HepG2 (cell line): Measurements from ENCODE around the gene TLE2. TPM values are rescaled to one million over a fixed set of nuclear protein-coding genes. Genes with fewer than 3 reads are reported as not detected.

Experiments used
- ATAC-seq: fragments of 200-7000 bp; cut with Tn5 transposase; 3 replicates; pipeline ENCODE4 v1.9.1; 2020; ENCODE audit warnings: mild to moderate bottlenecking, moderate library complexity
- BruUV-seq: library from RNA; stranded (reverse); fragments of 400-500 nt; replicated peaks from 2 replicates; lab custom pipeline; 2021; lab: Mats Ljungman, UMichigan
- CTCF ChIA-PET: fragments of 300-600 bp; formaldehyde crosslinking; extraction: SDS; loops from one replicate; lab custom pipeline; 2021; ENCODE audit warnings: low total read pairs, inconsistent platforms, low intra/inter-chr PET ratio; lab: Yijun Ruan, JAX
- POLR2A ChIA-PET: fragments of 350-600 bp; sonication (Branson Sonifier 250); formaldehyde crosslinking; loops from one replicate; lab custom pipeline; 2020; ENCODE audit warnings: antibody characterized with exemption, inconsistent platforms; lab: Yijun Ruan, JAX
- DNase-seq: peaks from one replicate; pipeline ENCODE4 v3.0.0-alpha.2; 2015; ENCODE audit warnings: low spot score
- FAIRE-seq: peaks from 3 replicates; lab custom pipeline; 2011; peaks lifted over from hg19 to GRCh38; lab: Jason Lieb, UNC
- H2AFZ ChIP-seq: one replicate; pipeline ENCODE4 v1.6.1; 2011; ENCODE audit warnings: low read length, inconsistent platforms
- H3K27ac ChIP-seq: fragments of 300-600 bp; 3 replicates; pipeline ENCODE4 v1.8.0; 2011; ENCODE audit warnings: mixed run types, mild to moderate bottlenecking, mixed read lengths, low read length, inconsistent platforms; ENCODE audit not compliant: insufficient read depth; ENCODE audit errors: extremely low read length
- H3K27me3 ChIP-seq, 2 experiments: fragments of 200-600 bp in 1 of 2; 2 replicates in 1 of 2; 3 replicates in 1 of 2; pipeline versions ENCODE4 v1.6.0 to v1.8.0; 2011; ENCODE audit warnings: low read length in 2 of 2, mild to moderate bottlenecking in 2 of 2, moderate library complexity in 2 of 2, inconsistent platforms in 1 of 2; ENCODE audit not compliant: insufficient read depth in 2 of 2, control insufficient read depth in 1 of 2
- H3K36me3 ChIP-seq, 2 experiments: fragments of 200-600 bp in 1 of 2; replicated peaks in 1 of 2; 2 replicates in 1 of 2; 3 replicates in 1 of 2; pipeline versions ENCODE4 v1.5.1 to v1.8.0; 2011; ENCODE audit warnings: low read length in 2 of 2, inconsistent platforms in 1 of 2; ENCODE audit not compliant: insufficient read depth in 2 of 2, control insufficient read depth in 1 of 2
- H3K4me1 ChIP-seq: 2 replicates; pipeline ENCODE4 v1.5.1; 2012; ENCODE audit warnings: low read length, inconsistent platforms; ENCODE audit not compliant: insufficient read depth
- H3K4me2 ChIP-seq: 2 replicates; pipeline ENCODE4 v1.6.0; 2011; ENCODE audit warnings: low read depth, low read length, inconsistent platforms
- H3K4me3 ChIP-seq, 3 experiments: fragments of 200-600 bp in 1 of 3; sonication (generic), shearing (Covaris generic) in 1 of 3; replicated peaks in 1 of 3; 2 replicates each; pipeline ENCODE4 v1.5.1; 2011 to 2016; ENCODE audit warnings: low read length in 3 of 3, inconsistent platforms in 2 of 3, low read depth in 2 of 3, mild to moderate bottlenecking in 2 of 3, control low read depth in 1 of 3, mixed read lengths in 1 of 3; ENCODE audit not compliant: insufficient read depth in 1 of 3
- H3K79me2 ChIP-seq: one replicate; pipeline ENCODE4 v1.6.1; 2011; ENCODE audit warnings: low read length, inconsistent platforms; ENCODE audit not compliant: insufficient read depth
- H3K9ac ChIP-seq: 2 replicates; pipeline ENCODE4 v1.6.0; 2011; ENCODE audit warnings: mild to moderate bottlenecking, low read depth, low read length, inconsistent platforms; ENCODE audit not compliant: insufficient read depth
- H3K9me3 ChIP-seq: 2 replicates; pipeline ENCODE4 v1.5.1; 2012; ENCODE audit warnings: mild to moderate bottlenecking, low read length
- H4K20me1 ChIP-seq: 2 replicates; pipeline ENCODE4 v1.6.0; 2011; ENCODE audit warnings: inconsistent platforms, mild to moderate bottlenecking, low read length, moderate library complexity; ENCODE audit not compliant: insufficient read depth
- AFF4 ChIP-seq: sonication (generic); formaldehyde crosslinking; IDR thresholded peaks from 2 replicates; pipeline ENCODE4 v1.4.0; 2020; ENCODE audit warnings: missing genetic modification reagents
- ATF5 ChIP-seq: sonication (generic); formaldehyde crosslinking; IDR thresholded peaks from 2 replicates; pipeline ENCODE4 v1.4.0; 2020; ENCODE audit warnings: mild to moderate bottlenecking, low read depth, missing genetic modification reagents
- CAMTA2 ChIP-seq: sonication (generic); formaldehyde crosslinking; IDR thresholded peaks from 2 replicates; pipeline ENCODE4 v1.4.0; 2020; ENCODE audit warnings: mild to moderate bottlenecking, missing genetic modification reagents, borderline replicate concordance
- DPF2 ChIP-seq: sonication (generic); formaldehyde crosslinking; IDR thresholded peaks from 2 replicates; pipeline ENCODE4 v1.4.0; 2020; ENCODE audit warnings: mild to moderate bottlenecking, low read depth, missing genetic modification reagents, borderline replicate concordance
- EHMT2 ChIP-seq: fragments of 200-600 bp; sonication (generic); IDR thresholded peaks from 2 replicates; pipeline ENCODE4 v1.7.0; 2017; ENCODE audit warnings: antibody characterized with exemption, low read depth, low read length, borderline replicate concordance
- HINFP ChIP-seq: sonication (generic); formaldehyde crosslinking; IDR thresholded peaks from 2 replicates; pipeline ENCODE4 v1.4.0; 2020; ENCODE audit warnings: low read depth, mild to moderate bottlenecking, missing genetic modification reagents
- KLF6 ChIP-seq: IDR thresholded peaks from 2 replicates; pipeline ENCODE4 v1.8.0; 2016; ENCODE audit warnings: missing biosample characterization, missing genetic modification reagents
- MTA3 ChIP-seq: sonication (generic); formaldehyde crosslinking; IDR thresholded peaks from 2 replicates; pipeline ENCODE4 v1.4.0; 2020; ENCODE audit warnings: missing genetic modification reagents
- NFE2 ChIP-seq: sonication (generic); formaldehyde crosslinking; IDR thresholded peaks from 2 replicates; pipeline ENCODE4 v1.4.0; 2020; ENCODE audit warnings: missing genetic modification reagents
- SNAPC2 ChIP-seq: sonication (generic); formaldehyde crosslinking; IDR thresholded peaks from 2 replicates; pipeline ENCODE4 v1.8.1; 2022; ENCODE audit warnings: mild to moderate bottlenecking, missing genetic modification reagents
- THAP11 ChIP-seq: IDR thresholded peaks from 2 replicates; pipeline ENCODE4 v1.6.1; 2016; ENCODE audit warnings: missing biosample characterization, missing genetic modification reagents
- ZFP36L1 ChIP-seq: sonication (generic); formaldehyde crosslinking; IDR thresholded peaks from 2 replicates; pipeline ENCODE4 v1.8.0; 2022; ENCODE audit warnings: mild to moderate bottlenecking, missing genetic modification reagents, moderate library complexity
- ZNF274 ChIP-seq: sonication (generic); formaldehyde crosslinking; IDR thresholded peaks from 2 replicates; pipeline ENCODE4 v1.5.1; 2020; ENCODE audit warnings: mild to moderate bottlenecking, missing genetic modification reagents
- ZNF33B ChIP-seq: sonication (generic); formaldehyde crosslinking; IDR thresholded peaks from 2 replicates; pipeline ENCODE4 v1.5.1; 2020; ENCODE audit warnings: mild to moderate bottlenecking, missing genetic modification reagents
- ZNF605 ChIP-seq: sonication (generic); formaldehyde crosslinking; IDR thresholded peaks from 2 replicates; pipeline ENCODE4 v1.8.0; 2022; ENCODE audit warnings: mild to moderate bottlenecking, missing genetic modification reagents
- ZNF766 ChIP-seq: sonication (generic); formaldehyde crosslinking; IDR thresholded peaks from 2 replicates; pipeline ENCODE4 v1.5.0; 2020; ENCODE audit warnings: missing genetic modification reagents, borderline replicate concordance
- WGBS: methylation state at CpG from one replicate; pipeline ENCODE4 v1.1.6; 2017; ENCODE audit warnings: low lambda C conversion rate; 5-methylcytosine and 5-hydroxymethylcytosine counted together
- in situ Hi-C: cut with HindIII; loops from 2 replicates; pipeline ENCODE4 v1.10.0; 2017; ENCODE audit warnings: low pct_unique_long_range_greater_than_20kb; ENCODE audit not compliant: extremely low pct_ligation_motif_present
- intact Hi-C: fragments of 100-400 bp; cut with micrococcal nuclease; formaldehyde crosslinking; loops from one replicate; pipeline ENCODE4 v1.10.0; 2022; ENCODE audit not compliant: unreplicated experiment
- polyA plus RNA-seq, 8 experiments: library from polyadenylated mRNA; depleted of rRNA in 3 of 8; stranded (reverse) in 7 of 8; unstranded in 1 of 8; fragments of >200 nt; fragmentation: Illumina TruSeq in 4 of 8; extraction: Trizol in 4 of 8; gene quantifications; 2 replicates each; pipeline versions ENCODE4 v1.2.1 to v1.2.3, GENCODE V29; 2011 to 2016; ENCODE audit warnings: low read depth in 4 of 8, missing spikeins in 1 of 8, mixed read lengths in 1 of 8; ENCODE audit not compliant: insufficient read depth in 1 of 8
- total RNA-seq, 5 experiments: library from RNA; depleted of rRNA; stranded (reverse); fragments of >200 nt; fragmentation: Illumina TruSeq; extraction: Trizol; gene quantifications; 2 replicates each; pipeline ENCODE4 v1.2.3, GENCODE V29; 2016; ENCODE audit warnings: low read depth in 1 of 5

The TLE2 gene
- total and polyA plus RNA-seq, 2 of the 13 experiments (the other 11 are each of a cell fraction or from before 2014, with no cell fraction given) = 0.07 to 0.81 TPM

GRCh38 chr19:2976609-2977000, 52.5 kb downstream of the TLE2 start (continued):
- TF ChIP-seq ATF5 (CRISPR knock-in tag) (no peak), NFE2 (no peak), CAMTA2 (CRISPR knock-in tag) (peak; percentile 18; the same call in 1 of the 2 replicates), THAP11 (CRISPR knock-in tag) (no peak), KLF6 (CRISPR knock-in tag) (no peak)

GRCh38 chr19:2974342-2975041, 54.6 kb downstream of the TLE2 start:
- H3K27ac ChIP-seq = no peak overlapping the region
- no peaks in the 10 kb centered on the region for H3K36me3 ChIP-seq
- intact Hi-C loops = loop anchor here (5.0 kb wide), 1 partner anchor 118 kb away; the partner anchor contains the start of gene GNA11
- TF ChIP-seq HINFP (no peak), SNAPC2 (no peak), EHMT2 (no peak), ZNF274 (CRISPR knock-in tag) (no peak), AFF4 (no peak), ZNF766 (CRISPR knock-in tag) (no peak), ZNF605 (no peak), MTA3 (CRISPR knock-in tag) (no peak), DPF2 (CRISPR knock-in tag) (no peak), ZNF33B (CRISPR knock-in tag) (no peak), ZFP36L1 (CRISPR knock-in tag) (no peak)

More at GRCh38 chr19:2974342-2975041, 54.6 kb downstream of the TLE2 start:
- Histone ChIP-seq H2AFZ (no peak overlapping the region), H3K4me2 (peak overlapping the region; percentile 39), H3K79me2 (no peaks in the 10 kb centered on the region), H3K4me1 (peaks cover 72% of the 10 kb centered on the region), H3K27me3 (peaks cover 0 to 21% of the 10 kb centered on the region in 2 experiments; a peak in 4 of 5 replicates), H3K4me3 (peak overlapping the region in 1 of 3 experiments; percentile 16; a peak in 1 of 6 replicates), H3K9me3 (no peaks in the 10 kb centered on the region), H3K9ac (no peak overlapping the region), H4K20me1 (no peaks in the 10 kb centered on the region)
- no peak for ATAC-seq
- DNase-seq = no peak
- in situ Hi-C loops = no loop called here
- ChIA-PET CTCF (no interaction called here), POLR2A (interaction anchor here (0.9 kb wide), 1 partner anchor 25 kb away, joined by 3 read pairs; no protein-coding TSS in a partner anchor)
- WGBS = 11% methylated on average over 12 of the region's 14 CpGs
- no peak for FAIRE-seq
- BruUV-seq = no TSS peak
